B cell (primary cell): Measurements from ENCODE around the gene PLCB1. TPM values are rescaled to one million over a fixed set of nuclear protein-coding genes. Genes with fewer than 3 reads are reported as not detected.

Experiments used
- ATAC-seq: fragments of 200-7000 bp; cut with Tn5 transposase; one replicate; pipeline ENCODE4 v1.10.0; 2021; ENCODE audit warnings: low read depth, mild to moderate bottlenecking, moderate number of reproducible peaks, moderate library complexity
- CTCF ChIA-PET: fragments of 350-600 bp; sonication (Branson Sonifier 250); formaldehyde crosslinking; loops from one replicate; lab custom pipeline; 2021; ENCODE audit warnings: antibody characterized with exemption, inconsistent platforms; lab: Charles Lee
- POLR2A ChIA-PET: fragments of 350-600 bp; sonication (Branson Sonifier 250); formaldehyde crosslinking; loops from one replicate; lab custom pipeline; 2021; ENCODE audit warnings: antibody characterized with exemption; lab: Charles Lee
- DNase-seq: peaks from one replicate; pipeline ENCODE4 v3.0.0; 2013
- H2AFZ ChIP-seq: 2 replicates; pipeline ENCODE4 v1.6.1; 2012; ENCODE audit warnings: mild to moderate bottlenecking, low read depth, low read length; ENCODE audit not compliant: insufficient read depth, poor library complexity, severe bottlenecking
- H3K27ac ChIP-seq, 2 donors: 1 replicate in 1 of 2; 2 replicates in 1 of 2; pipeline ENCODE4 v1.5.1; 2012 to 2013; ENCODE audit warnings: low read length in 2 of 2, mild to moderate bottlenecking in 2 of 2, moderate library complexity in 1 of 2
- H3K27me3 ChIP-seq, 4 experiments: fragments of 200-600 bp in 1 of 4; sonication (generic) in 1 of 4; replicated peaks in 1 of 4; 1 replicate in 2 of 4; 2 replicates in 2 of 4; pipeline versions ENCODE4 v1.6.1 to v1.7.0; 2013 to 2016; ENCODE audit warnings: low read length in 3 of 4, mild to moderate bottlenecking in 2 of 4, mixed read lengths in 1 of 4, moderate library complexity in 1 of 4; ENCODE audit not compliant: insufficient read depth in 4 of 4, control insufficient read depth in 3 of 4; ENCODE audit errors: control extremely low read depth in 1 of 4
- H3K36me3 ChIP-seq, 2 experiments: replicated peaks in 1 of 2; 1 replicate in 1 of 2; 2 replicates in 1 of 2; pipeline versions ENCODE4 v1.6.1 to v1.7.1; 2013; ENCODE audit warnings: low read length in 1 of 2; ENCODE audit not compliant: insufficient read depth in 2 of 2, control insufficient read depth in 1 of 2; ENCODE audit errors: control extremely low read depth in 1 of 2, extremely low read depth in 1 of 2
- H3K4me1 ChIP-seq, 2 donors: fragments of 200-600 bp in 1 of 2; sonication (generic) in 1 of 2; 1 replicate in 1 of 2; 2 replicates in 1 of 2; pipeline versions ENCODE4 v1.5.1 to v1.6.1; 2013 to 2017; ENCODE audit warnings: low read length in 2 of 2; ENCODE audit not compliant: control insufficient read depth in 2 of 2, insufficient read depth in 2 of 2
- H3K4me2 ChIP-seq: replicated peaks from 2 replicates; pipeline ENCODE3; 2012; ENCODE audit warnings: mild to moderate bottlenecking, low read depth, low read length; ENCODE audit not compliant: poor library complexity, severe bottlenecking
- H3K4me3 ChIP-seq, 5 experiments: fragments of 200-600 bp in 1 of 5; sonication (generic) in 1 of 5; 1 replicate in 3 of 5; 2 replicates in 2 of 5; pipeline versions ENCODE4 v1.5.1 to v1.7.0; 2011 to 2016; ENCODE audit warnings: low read length in 4 of 5, mild to moderate bottlenecking in 4 of 5, low read depth in 2 of 5, control low read depth in 1 of 5, moderate library complexity in 1 of 5; ENCODE audit not compliant: insufficient read depth in 1 of 5; ENCODE audit errors: control extremely low read depth in 1 of 5, extremely low read depth in 1 of 5
- H3K79me2 ChIP-seq: fragments of 200-600 bp; sonication (generic); one replicate; pipeline ENCODE4 v1.6.0; 2016; ENCODE audit warnings: low read length; ENCODE audit not compliant: control insufficient read depth, insufficient read depth
- H3K9ac ChIP-seq: fragments of 200-600 bp; sonication (generic); 2 replicates; pipeline ENCODE4 v1.6.1; 2017; ENCODE audit warnings: mild to moderate bottlenecking, low read length, moderate library complexity
- H3K9me3 ChIP-seq, 3 donors: one replicate each; pipeline versions ENCODE4 v1.6.1 to v1.7.1; 2013; ENCODE audit warnings: low read length in 2 of 3; ENCODE audit not compliant: control insufficient read depth in 2 of 3, insufficient read depth in 1 of 3; ENCODE audit errors: control extremely low read depth in 1 of 3
- H4K20me1 ChIP-seq: 2 replicates; pipeline ENCODE4 v1.6.0; 2012; ENCODE audit warnings: mild to moderate bottlenecking, low read length; ENCODE audit not compliant: insufficient read depth, control insufficient read depth, poor library complexity, severe bottlenecking
- H3K27ac Mint-ChIP-seq: one replicate; pipeline ENCODE4 v1.8.0; 2021; ENCODE audit warnings: mixed read lengths
- H3K27me3 Mint-ChIP-seq: one replicate; pipeline ENCODE4 v1.8.0; 2021; ENCODE audit warnings: mixed read lengths
- H3K4me1 Mint-ChIP-seq: one replicate; pipeline ENCODE4 v1.8.0; 2021; ENCODE audit warnings: mixed read lengths
- H3K4me3 Mint-ChIP-seq: one replicate; pipeline ENCODE4 v1.8.0; 2021; ENCODE audit warnings: mixed read lengths
- H3K9me3 Mint-ChIP-seq: one replicate; pipeline ENCODE4 v1.8.0; 2022; ENCODE audit warnings: mixed read lengths; ENCODE audit not compliant: insufficient read depth
- EZH2 ChIP-seq: IDR thresholded peaks from 2 replicates; pipeline ENCODE4 v1.6.1; 2012; ENCODE audit warnings: borderline replicate concordance, low read depth, mild to moderate bottlenecking, moderate library complexity, low read length; ENCODE audit not compliant: insufficient read depth, poor library complexity, severe bottlenecking
- WGBS: methylation state at CpG from one replicate; pipeline ENCODE4 v1.1.5; 2013; ENCODE audit warnings: missing lambda C conversion rate; ENCODE audit not compliant: insufficient coverage; 5-methylcytosine and 5-hydroxymethylcytosine counted together
- intact Hi-C: fragments of 100-400 bp; cut with micrococcal nuclease; formaldehyde crosslinking; loops from one replicate; pipeline ENCODE4 v1.10.0; 2022
- polyA plus RNA-seq: library from polyadenylated mRNA; depleted of rRNA; stranded (reverse); fragments of >200 nt; gene quantifications from 2 replicates; pipeline ENCODE4 v1.2.3, GENCODE V29; 2012
- total RNA-seq, 2 donors: library from RNA; stranded (reverse); fragments of 120-200 nt in 1 of 2; gene quantifications; 1 replicate in 1 of 2; 2 replicates in 1 of 2; pipeline versions ENCODE4 v1.2.3 to v1.2.4, GENCODE V29; 2013 to 2022
- TF ChIP-seq, protein P1 (sequence below): fragments of 200-600 bp; IDR thresholded peaks from one replicate; pipeline ENCODE4 v1.8.0; 2022; ENCODE audit warnings: antibody characterized with exemption, mild to moderate bottlenecking

PLCB1 gene
- total and polyA plus RNA-seq, 2 donors (not counting 1 experiment from before 2014, with no cell fraction given): 0.18 to 0.47 TPM

GRCh38 chr20:8163543-8163942, 31.5 kb downstream of the PLCB1 start:
- H3K4me3 ChIP-seq: no peak overlapping the region
- WGBS: no CpG with 5 or more reads among the region's 4 CpGs
- no peak for TF ChIP-seq EZH2
- H3K9me3 ChIP-seq: peaks cover 0 to 11% (median 0%) of the 10 kb centered on the region in 3 donors
- POLR2A ChIA-PET: no interaction called here
- Mint-ChIP-seq H3K27me3 (no peaks in the 10 kb centered on the region), H3K4me1 (no peaks in the 10 kb centered on the region), H3K27ac (no peak overlapping the region), H3K9me3 (no peaks in the 10 kb centered on the region), H3K4me3 (no peak overlapping the region)
- H2AFZ ChIP-seq: no peak overlapping the region
- H3K4me2 ChIP-seq: no peak overlapping the region
- no peaks in the 10 kb centered on the region for H3K27me3 ChIP-seq
- ATAC-seq (no peak), DNase-seq (no peak)
- H3K36me3 ChIP-seq: no peaks in the 10 kb centered on the region
- intact Hi-C loops: no loop called here
- H3K79me2 ChIP-seq: no peaks in the 10 kb centered on the region
- no peak overlapping the region for H3K27ac ChIP-seq
- H3K9ac ChIP-seq: no peak overlapping the region
- H3K4me1 ChIP-seq: no peaks in the 10 kb centered on the region
- no peaks in the 10 kb centered on the region for H4K20me1 ChIP-seq
- CTCF ChIA-PET: no interaction called here

- H3K9ac ChIP-seq: no peak overlapping the region
- no peak overlapping the region for H2AFZ ChIP-seq
- H3K4me3 ChIP-seq: no peak overlapping the region
- 97% methylated on average over 5 of the region's 7 CpGs for WGBS
- CTCF ChIA-PET: no interaction called here
- H3K27ac ChIP-seq: no peak overlapping the region
- POLR2A ChIA-PET: no interaction called here
- H3K79me2 ChIP-seq: no peaks in the 10 kb centered on the region
- H3K27ac Mint-ChIP-seq: no peak overlapping the region
- H3K36me3 ChIP-seq: no peaks in the 10 kb centered on the region
- no peaks in the 10 kb centered on the region for H3K4me1 Mint-ChIP-seq
- no peak for ATAC-seq
- H4K20me1 ChIP-seq: no peaks in the 10 kb centered on the region
- H3K4me1 ChIP-seq: no peaks in the 10 kb centered on the region
- no peaks in the 10 kb centered on the region for H3K27me3 Mint-ChIP-seq
- no peaks in the 10 kb centered on the region for H3K9me3 ChIP-seq
- no peak for TF ChIP-seq EZH2
- TF ChIP-seq, protein P1, sequence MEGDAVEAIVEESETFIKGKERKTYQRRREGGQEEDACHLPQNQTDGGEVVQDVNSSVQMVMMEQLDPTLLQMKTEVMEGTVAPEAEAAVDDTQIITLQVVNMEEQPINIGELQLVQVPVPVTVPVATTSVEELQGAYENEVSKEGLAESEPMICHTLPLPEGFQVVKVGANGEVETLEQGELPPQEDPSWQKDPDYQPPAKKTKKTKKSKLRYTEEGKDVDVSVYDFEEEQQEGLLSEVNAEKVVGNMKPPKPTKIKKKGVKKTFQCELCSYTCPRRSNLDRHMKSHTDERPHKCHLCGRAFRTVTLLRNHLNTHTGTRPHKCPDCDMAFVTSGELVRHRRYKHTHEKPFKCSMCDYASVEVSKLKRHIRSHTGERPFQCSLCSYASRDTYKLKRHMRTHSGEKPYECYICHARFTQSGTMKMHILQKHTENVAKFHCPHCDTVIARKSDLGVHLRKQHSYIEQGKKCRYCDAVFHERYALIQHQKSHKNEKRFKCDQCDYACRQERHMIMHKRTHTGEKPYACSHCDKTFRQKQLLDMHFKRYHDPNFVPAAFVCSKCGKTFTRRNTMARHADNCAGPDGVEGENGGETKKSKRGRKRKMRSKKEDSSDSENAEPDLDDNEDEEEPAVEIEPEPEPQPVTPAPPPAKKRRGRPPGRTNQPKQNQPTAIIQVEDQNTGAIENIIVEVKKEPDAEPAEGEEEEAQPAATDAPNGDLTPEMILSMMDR: no peak
- H3K9me3 Mint-ChIP-seq: no peaks in the 10 kb centered on the region
- H3K4me3 Mint-ChIP-seq: no peak overlapping the region
- no peak for DNase-seq
- H3K4me2 ChIP-seq: no peak overlapping the region
- intact Hi-C loops: no loop called here
- H3K27me3 ChIP-seq: no peaks in the 10 kb centered on the region
These were observed 34.7 kb downstream of the PLCB1 start for GRCh38 chr20:8166730-8167129.
